SIG-M5 (cell line): Measurements from ENCODE around the gene SKAP1.
A peak's percentile ranks its signal among the peaks of the same experiment; 100 is the strongest.

Experiments
- DNase-seq: peaks from one replicate; lab custom pipeline; 2025; lab: John Stamatoyannopoulos, UW

The SKAP1 gene

DNA sequence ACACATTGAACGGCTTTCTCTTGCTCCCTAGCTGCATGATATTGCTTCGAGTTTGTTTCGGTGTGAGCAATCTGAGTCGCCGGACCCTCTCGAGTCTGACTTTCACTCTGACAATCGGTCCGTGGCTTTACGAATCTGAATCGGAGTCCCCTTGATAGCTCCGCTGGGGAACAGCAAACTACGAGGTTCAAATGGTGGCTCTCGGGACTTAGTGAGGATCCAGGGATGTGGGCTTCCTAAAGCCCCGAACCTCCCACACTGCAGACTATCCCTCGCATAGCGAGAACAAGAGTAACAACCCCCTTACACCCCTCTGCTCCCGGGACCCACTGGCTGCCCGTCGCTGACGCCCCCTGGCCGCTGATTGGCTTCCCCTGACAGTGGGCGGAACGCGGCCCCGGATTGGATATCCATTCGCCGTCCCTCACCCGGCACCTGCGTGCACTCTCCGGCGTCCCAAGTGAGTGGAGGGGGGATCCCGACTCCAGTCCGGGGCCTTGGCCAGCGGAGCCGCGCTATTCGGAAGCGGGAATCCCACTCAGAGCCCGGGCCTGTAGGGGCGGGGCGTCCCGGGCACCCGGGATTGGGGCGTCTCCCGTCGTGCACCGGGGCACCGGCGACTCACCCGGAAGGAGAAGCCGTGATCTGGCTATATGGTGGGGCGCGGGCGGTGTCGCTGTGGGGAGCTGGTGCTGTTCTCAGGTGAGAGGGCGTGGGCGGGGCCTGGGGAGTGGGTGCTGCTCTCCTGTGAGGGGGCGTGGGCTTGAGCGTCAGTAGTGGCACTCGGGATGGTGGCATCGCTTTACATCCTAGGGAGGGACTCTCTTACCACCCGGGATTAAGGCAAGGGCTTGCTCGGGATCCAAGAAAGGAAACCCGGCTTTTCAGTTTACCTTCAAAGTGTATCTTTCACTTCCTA lies 322.6 kb downstream of the SKAP1 start, which contains the start of gene SNX11:
Gene SNX11, plus strand, starts transcription at position 630 of the 919 bp plus-strand sequence. CDS start 4,278 bp downstream, outside the sequence.
- peak; percentile 23 for DNase-seq

DNA sequence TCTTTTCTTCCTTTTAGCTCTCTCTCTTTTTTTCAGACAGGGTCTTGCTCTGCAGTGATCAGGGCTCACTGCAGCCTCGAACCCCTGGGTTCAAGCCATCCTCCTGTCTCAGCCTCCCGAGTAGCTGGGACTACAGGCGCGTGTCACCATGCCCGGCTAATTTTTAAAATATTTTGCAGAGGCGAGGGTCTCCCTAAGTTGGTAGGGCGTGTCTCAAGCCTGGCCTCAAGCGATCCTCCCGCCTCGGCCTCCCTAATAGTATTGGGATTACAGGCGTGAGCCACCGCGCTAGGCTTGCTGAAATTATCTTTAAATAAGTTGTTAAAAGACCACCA lies 323.2 kb downstream of the SKAP1 start:
- no peak for DNase-seq

DNA sequence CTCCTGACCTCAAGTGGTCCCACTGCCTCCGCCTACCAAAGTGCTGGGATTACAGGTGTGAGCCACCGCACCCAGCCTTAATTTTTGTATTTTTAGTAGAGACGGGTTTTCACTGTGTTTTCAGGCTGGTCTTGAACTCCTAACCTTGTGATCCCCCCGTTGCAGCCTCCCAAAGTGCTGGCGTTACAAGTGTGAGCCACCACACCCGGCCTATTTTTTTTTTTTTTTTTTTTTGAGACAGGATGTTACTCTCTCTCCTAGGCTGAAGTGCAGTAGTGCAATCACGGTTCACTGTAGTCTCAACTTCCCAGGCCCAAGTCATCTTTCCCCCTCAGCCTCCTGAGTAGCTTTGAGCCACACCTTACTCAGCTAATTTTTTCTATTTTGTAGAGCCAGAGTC lies 325.6 kb downstream of the SKAP1 start:
- DNase-seq = no peak

DNA sequence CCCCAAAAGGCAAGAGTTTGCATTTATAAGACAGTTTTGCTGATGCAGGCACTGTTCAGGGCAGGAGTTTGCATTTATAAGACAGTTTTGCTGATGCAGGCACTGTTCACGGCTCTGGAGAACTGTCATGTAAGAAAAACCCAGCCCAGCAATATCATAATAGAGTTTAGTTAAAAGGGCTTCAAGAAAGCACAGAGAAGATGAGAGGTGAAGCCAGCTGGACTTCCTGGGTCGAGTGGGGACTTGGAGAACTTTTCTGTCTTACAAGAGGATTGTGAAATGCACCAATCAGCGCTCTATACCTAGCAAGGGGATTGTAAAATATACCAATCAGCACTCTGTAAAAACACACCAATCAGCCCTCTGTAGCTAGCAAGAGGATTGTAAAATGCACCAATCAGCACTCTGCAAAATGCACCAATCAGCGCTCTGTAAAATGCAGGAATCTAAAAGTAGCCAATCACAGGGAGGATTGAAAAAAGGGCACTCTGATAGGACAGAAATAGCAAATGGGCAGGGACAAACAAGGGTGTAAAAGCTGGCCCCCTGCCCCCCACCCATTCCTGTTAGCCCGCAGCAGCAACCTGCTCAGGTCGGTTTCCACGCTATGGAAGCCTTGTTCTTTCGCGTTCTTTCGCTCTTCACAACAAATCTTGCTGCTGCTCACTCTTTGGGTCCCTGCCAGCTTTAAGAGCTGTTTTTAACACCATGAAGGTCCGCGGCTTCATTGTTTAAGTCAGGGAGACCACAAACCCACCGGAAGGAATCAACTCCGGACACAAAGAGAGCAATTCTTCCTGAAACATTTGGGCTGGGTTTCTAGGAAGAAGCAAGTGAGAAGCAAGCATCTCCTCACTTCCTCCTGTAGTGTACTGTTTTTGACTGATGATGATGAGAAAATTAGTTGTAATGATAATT lies 327.0 kb downstream of the SKAP1 start:
- DNase-seq = no peak

DNA sequence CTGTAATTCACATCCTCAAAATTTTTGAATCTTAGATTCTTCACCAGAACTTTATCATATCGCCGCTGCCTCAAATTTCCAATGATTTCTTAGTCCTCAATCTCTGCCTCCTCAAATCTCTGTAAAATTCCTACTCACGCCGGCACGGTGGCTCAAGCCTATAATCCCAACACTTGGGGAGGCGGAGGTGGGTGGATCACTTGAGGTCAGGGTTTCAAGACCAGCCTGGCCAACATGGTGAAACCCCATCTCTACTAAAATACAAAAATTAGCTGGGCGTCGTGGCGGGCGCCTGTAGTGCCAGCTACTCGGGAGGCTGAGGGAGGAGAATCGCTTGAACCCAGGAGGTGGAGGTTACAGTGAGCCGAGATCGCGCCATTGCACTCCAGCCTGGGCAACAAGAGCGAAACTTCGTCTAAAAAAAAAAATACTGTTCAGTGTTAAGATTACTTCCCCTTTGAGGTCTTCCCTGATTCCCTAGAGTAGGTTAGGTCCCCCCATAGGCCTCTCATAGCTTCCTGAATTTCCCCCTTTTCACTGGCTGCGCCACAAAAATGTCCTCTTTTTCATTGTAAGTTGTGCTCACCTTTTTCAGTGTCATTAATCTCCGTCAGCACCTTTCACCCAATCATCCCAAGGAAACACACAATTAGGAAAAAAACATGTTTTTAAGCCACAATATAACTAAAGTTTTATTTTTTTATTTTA lies 327.8 kb downstream of the SKAP1 start:
- no peak for DNase-seq

DNA sequence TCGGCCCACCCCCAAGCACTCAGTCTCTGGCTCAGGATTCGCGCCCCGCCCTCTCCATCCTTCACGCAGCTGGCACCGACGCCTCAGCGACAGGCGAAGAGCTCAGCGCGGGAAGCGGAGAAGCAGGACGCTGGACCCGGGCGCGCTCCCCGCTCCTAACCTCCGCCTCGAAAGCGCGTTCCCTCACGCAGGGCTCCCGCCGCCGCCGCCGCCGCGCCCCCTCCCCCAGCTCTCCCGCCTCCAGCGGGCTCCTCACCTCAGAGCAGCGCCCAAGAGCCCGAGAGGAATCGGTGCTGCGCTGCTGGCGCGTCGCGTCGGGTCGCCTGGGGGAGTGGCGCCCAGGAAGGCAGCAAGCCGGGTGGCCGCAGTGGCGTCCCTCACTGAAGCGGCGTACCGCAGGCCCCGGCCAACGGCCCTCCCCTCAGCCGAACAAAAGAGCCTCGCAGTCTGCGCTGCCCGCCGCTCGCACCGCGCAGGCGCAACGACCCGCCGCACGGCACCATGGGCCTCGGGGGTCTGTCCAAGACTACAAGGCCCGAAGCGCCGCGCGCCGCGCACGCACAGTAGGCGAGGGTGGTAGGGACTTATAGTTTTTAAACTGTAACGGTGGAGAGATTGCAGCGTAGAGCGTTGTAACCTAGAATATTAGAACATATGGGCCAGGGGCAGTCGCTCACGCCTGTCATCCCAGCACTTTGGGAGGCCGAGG lies 328.8 kb downstream of the SKAP1 start, which contains the start of gene CBX1:
Gene CBX1, minus strand, starts transcription at position 467 of the 709 bp plus-strand sequence. CDS start 24,474 bp downstream, outside the sequence.
- peak; percentile 63 for DNase-seq

DNA sequence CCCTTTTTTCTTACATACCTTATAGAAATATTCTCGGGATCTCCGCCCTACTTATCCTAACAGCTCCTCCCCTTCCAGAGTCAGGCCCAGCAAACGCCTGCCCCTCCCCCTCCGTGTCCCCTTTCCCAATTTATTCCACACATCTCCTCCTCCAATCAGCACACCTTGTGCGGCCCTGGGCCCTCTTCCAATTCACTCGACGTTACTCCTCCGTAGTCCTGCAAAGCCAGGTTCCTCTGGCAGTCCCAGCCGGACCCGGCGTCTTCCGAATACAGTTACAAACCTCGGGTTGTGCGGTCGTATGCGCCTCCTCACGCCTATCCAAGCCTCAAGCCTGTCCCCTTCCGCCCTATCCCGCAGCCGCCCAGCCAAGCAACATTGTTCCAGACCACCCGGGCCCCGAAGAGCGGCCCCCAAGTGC lies 329.4 kb downstream of the SKAP1 start:
- no peak for DNase-seq

DNA sequence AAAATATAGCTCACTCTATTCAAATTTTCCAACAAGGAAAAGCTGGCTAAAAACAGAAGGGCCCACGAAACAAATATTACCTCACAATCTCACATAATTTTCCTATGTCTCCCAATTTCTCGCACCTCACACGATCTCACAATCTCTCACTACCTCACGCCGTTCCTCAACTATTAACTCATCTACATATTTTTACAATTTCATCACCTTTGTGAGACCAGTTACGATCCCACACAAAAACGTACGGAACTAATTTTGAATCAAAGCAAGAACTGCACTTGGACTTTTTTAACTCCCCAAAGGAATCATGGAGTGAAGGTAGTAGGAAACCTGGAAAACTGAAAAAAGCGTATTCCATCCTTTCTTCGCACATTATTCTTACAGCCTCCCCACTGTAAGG lies 329.9 kb downstream of the SKAP1 start:
- DNase-seq = no peak

DNA sequence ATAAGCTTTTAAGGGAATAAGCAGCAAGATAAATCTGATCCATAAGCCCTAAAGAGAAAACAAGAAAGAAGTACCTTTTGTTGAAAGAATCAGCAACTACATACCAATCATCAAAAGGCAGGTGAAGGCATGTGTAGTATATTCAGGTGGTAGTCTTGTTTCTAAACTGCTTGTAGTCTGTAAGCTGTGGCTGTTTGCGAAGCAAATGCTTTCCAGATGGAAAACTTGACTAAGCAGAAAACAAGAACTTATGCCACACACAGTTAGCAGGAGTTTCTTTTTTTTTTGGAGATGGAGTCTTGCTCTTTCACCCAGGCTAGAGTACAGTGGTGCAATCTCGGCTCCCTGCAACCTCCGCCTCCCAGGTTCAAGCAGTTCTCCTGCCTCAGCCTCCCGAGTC lies 334.4 kb downstream of the SKAP1 start:
- no peak for DNase-seq

DNA sequence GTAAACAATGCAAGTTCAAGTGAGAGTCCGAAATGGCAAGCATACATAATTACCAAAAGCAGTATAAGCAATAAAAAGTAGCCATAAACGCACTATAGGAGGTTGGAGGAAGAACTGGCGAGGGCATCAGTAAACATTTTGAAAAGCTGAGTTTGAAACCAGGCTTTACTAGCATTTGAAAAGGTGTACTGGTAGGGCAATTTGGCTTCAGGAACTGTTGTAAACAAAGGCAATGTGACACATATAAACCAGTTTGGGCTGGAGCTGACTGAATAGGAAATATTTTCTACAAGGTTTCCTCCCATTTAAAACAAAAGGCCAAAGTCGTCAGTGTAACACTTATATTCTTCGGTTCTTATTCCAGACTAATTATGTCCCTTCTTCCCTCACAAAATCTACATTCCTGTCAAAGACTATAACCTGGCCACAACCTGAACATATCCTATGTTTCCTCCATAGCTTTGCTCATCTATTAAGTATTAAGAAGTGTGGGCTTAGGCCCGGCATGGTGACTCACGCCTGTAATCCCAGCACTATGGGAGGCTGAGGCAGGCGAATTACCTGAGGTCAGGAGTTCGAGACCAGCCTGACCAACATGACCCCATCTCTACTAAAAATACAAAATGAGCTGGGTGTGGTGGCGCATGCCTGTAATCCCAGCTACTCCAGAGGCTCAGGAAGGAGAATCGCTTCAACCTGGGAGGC lies 336.5 kb downstream of the SKAP1 start:
- no peak for DNase-seq

DNA sequence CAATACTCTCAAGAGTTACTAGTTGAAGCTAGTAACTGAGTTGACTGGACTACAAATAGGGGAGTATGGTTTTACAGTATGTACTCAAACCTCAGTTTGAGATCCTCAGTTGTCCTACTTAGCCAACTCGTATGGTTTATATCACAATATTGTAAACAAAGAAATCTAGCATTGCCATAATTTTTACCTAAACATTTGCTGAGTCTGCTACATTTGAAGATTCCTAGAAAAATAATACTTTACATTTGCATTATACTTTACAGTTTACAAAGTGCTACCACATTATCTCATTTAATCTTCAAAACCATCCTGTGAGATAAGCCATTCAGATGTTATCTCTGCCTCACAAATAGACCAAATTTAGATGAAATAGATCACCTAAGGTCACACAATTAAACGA lies 345.1 kb downstream of the SKAP1 start:
- no peak for DNase-seq
